NB4 (cell line): ENCODE results near the gene C15orf62.
A peak's percentile ranks its signal among the peaks of the same experiment; 100 is the strongest.

Experiments
- DNase-seq: peaks from one replicate; pipeline ENCODE4 v3.0.0; 2010; ENCODE audit warnings: low read depth
- H3K4me3 ChIP-seq: one replicate; pipeline ENCODE4 v1.5.1; 2011; ENCODE audit warnings: mild to moderate bottlenecking, low read depth, low read length, moderate library complexity
- MYC ChIP-seq: IDR thresholded peaks from 2 replicates; pipeline ENCODE4 v1.6.1; 2011; ENCODE audit warnings: low read depth, low read length
- POLR2A ChIP-seq: IDR thresholded peaks from 2 replicates; pipeline ENCODE4 v1.6.1; 2011; ENCODE audit warnings: mild to moderate bottlenecking; ENCODE audit not compliant: insufficient read length; ENCODE audit errors: extremely low read depth
- TF ChIP-seq, protein P1 (sequence below): IDR thresholded peaks from 2 replicates; pipeline ENCODE4 v1.6.1; 2011; ENCODE audit warnings: low read depth, low read length
- TF ChIP-seq, protein P2 (sequence below): IDR thresholded peaks from one replicate; pipeline ENCODE4 v1.5.1; 2012; ENCODE audit warnings: low read depth, low read length

Gene C15orf62

GRCh38 chr15:40743921-40744814 is 25.6 kb upstream of the C15orf62 start:
- peak; percentile 74 for DNase-seq
- TF ChIP-seq, protein P1, sequence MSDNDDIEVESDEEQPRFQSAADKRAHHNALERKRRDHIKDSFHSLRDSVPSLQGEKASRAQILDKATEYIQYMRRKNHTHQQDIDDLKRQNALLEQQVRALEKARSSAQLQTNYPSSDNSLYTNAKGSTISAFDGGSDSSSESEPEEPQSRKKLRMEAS = peak; percentile 67
- no peak for TF ChIP-seq POLR2A
- TF ChIP-seq, protein P2, sequence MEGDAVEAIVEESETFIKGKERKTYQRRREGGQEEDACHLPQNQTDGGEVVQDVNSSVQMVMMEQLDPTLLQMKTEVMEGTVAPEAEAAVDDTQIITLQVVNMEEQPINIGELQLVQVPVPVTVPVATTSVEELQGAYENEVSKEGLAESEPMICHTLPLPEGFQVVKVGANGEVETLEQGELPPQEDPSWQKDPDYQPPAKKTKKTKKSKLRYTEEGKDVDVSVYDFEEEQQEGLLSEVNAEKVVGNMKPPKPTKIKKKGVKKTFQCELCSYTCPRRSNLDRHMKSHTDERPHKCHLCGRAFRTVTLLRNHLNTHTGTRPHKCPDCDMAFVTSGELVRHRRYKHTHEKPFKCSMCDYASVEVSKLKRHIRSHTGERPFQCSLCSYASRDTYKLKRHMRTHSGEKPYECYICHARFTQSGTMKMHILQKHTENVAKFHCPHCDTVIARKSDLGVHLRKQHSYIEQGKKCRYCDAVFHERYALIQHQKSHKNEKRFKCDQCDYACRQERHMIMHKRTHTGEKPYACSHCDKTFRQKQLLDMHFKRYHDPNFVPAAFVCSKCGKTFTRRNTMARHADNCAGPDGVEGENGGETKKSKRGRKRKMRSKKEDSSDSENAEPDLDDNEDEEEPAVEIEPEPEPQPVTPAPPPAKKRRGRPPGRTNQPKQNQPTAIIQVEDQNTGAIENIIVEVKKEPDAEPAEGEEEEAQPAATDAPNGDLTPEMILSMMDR = no peak
- peak; percentile 45; the same call in 1 of the 2 replicates for TF ChIP-seq MYC
- no peak overlapping the region for H3K4me3 ChIP-seq

DNA sequence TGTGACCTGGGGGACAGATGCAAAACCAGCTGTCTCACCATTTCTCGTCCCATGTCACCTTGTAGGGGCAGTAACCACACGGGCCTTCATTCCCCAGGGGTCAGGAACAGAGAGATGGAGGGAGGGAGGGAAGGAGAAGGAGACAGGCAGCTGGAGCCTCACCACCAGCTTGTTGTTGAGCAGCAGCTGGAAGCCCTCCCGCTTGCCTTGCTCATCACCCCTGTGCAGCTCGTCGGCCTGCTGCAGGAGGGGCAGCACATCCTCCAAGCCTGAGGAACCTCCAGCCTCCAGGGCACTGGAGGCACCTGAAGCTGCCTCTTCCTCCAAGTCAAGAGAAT is 25.0 kb upstream of the C15orf62 start:
- H3K4me3 ChIP-seq = no peak overlapping the region
- TF ChIP-seq, protein P1 = no peak
- TF ChIP-seq MYC (no peak), POLR2A (no peak)
- TF ChIP-seq, protein P2 = no peak
- DNase-seq = no peak

GRCh38 chr15:40746916-40747418 is 22.8 kb upstream of the C15orf62 start:
- no peak overlapping the region for H3K4me3 ChIP-seq
- TF ChIP-seq, protein P2 = no peak
- TF ChIP-seq POLR2A (no peak), MYC (no peak)
- TF ChIP-seq, protein P1 = no peak
- peak; percentile 75 for DNase-seq

GRCh38 chr15:40747685-40748631 is 21.8 kb upstream of the C15orf62 start:
- DNase-seq = no peak
- no peak overlapping the region for H3K4me3 ChIP-seq
- TF ChIP-seq, protein P2 = no peak
- no peak for TF ChIP-seq MYC
- TF ChIP-seq, protein P1 = no peak
- no peak for TF ChIP-seq POLR2A

GRCh38 chr15:40749151-40749630 is 20.6 kb upstream of the C15orf62 start:
- H3K4me3 ChIP-seq = no peak overlapping the region
- TF ChIP-seq, protein P1 = no peak
- no peak for TF ChIP-seq POLR2A
- no peak for DNase-seq
